GM10847 (cell line): ENCODE data around the gene ARF5.

Experiments
- POLR2A ChIP-seq: IDR thresholded peaks from 2 replicates; pipeline ENCODE4 v1.6.1; 2011; ENCODE audit not compliant: insufficient read length; ENCODE audit errors: extremely low read depth

The ARF5 gene

DNA sequence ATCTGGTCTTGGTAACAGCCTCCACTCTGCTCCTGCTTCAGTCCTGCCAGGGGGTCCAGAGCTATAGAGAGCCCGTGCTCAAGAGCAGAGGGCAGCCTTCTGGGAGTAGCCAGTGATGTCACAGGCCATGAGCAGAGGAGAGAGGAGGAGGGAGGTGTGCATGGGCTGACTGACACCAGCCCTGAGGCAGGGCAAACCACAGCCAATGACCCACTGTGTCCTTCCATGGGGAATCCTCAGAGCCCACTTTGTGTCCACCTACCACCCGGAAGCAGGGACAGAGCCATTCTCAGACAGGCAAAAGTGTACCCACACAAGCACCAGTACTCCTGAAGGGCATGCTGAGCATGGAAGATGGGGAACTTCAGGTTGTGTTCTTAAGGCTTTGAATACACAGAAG, 29.8 kb downstream of the ARF5 start, which contains the start of gene PAX4:
TSS of gene PAX4 (minus strand) at position 101 of the 400 bp plus-strand sequence. CDS start 2,214 bp downstream, outside the sequence.
- no peak for TF ChIP-seq POLR2A

DNA sequence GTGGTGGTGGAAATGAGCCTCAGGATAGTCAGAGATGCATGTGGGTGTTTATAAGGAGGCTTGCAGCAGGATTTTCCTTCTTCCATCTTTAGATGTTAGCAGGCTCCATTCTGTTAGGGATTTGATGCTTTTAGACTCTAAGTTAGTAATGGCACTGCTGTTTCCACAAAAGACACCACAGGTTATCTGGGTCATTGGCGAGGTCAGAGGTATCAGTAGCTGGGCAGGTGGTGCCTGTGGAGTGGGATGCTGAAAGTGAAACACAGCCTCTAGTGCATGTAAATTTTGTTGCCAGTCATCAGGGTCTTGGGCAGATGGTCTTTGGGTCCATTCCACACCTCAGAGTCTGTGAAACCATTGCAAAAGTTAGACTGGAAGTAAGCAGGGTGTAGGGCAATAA, 30.6 kb downstream of the ARF5 start:
- TF ChIP-seq POLR2A, result no peak

DNA sequence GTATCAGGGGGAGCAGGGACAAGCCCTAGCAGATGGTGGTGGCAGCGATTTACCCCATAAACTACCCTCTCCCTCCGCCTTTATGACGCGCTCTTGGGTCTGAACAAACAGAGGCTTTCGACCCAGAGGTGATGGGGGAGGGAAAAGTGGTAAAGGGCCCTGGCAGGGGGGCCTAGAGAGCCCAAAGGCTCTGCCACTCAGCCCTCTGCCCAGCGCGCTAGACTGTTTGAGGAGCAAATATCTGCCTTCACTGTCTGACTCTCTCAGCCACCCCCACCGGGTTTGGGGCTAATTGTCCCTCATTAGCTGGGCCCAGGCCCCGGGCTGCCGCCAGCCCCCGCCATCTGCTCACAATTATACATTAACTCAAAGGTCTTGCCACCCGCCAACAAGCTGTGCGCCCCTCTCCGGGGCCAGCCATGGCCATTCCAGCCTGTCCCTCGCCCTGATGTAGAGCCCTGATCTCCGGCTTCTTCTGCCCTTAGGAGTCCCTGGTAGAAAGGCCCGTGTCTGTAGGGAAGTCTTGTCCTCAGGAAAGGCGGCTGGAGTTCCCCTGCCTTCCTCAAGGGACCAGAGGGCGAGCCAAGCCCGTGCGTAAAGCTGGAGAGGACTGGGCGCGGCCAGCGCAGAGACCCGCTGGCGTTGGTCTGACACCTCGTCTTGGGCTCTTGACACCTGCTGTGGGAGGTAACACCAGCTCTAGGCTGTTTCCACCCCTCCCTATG, 31.6 kb downstream of the ARF5 start:
- TF ChIP-seq POLR2A, result no peak

DNA sequence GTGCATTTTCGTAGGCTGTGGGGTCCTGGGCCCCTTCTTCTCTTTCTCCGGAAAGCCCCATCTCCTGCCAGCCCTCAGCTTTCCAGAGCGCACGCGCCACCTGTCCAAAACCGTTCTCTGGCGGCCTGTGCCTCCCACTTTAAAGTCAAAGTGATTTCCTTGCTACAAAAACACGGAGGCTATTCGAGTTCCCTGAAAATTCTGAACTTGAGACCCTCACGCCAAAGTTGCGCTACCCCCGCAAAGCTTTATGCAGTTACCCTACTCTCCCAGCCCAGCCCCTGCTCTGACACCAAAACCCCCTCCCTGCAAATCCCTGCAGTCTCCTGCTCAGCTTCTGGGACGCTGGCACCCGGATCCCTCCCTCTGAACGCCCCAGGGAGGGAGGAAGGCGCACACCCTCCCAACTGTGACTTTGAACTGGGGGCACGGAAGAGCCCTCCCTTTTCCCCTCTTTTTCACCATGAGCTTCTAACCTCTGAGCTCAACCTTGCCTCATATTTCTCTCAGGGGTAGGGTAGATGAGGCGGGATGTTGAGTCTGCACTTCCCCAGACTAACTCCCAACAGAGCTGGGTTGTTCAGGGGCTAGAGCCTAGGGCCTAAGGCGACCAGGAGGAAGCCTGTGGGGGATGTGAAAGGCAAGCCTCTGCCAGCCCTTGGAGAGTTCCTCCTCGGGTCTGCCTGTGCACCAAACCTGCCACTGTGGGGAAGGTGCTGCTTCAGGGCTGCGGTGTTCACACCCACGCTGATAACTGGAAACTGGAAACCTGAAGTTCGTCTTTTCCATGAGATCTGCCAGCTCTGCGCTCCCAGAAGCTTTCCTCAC, 32.4 kb downstream of the ARF5 start:
- TF ChIP-seq POLR2A, result no peak

DNA sequence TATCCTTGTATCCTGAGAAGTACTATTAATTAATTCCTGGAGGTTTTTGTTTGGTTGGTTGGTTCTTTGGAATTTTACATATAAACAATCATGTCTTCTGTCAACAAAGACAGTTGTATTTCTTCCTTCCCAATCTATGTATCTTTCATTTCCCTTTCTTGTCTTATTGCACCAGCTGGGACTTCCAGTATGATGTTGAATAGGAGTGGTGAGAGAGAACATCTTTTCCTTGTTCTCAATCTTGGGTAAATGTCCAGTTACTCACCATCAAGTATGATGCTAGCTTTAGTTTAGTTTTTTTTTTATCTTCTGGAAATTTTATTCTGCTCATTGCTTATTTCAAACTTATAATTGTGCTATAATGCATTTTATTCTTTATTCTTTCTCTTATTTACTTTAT, 37.1 kb downstream of the ARF5 start:
- no peak for TF ChIP-seq POLR2A

DNA sequence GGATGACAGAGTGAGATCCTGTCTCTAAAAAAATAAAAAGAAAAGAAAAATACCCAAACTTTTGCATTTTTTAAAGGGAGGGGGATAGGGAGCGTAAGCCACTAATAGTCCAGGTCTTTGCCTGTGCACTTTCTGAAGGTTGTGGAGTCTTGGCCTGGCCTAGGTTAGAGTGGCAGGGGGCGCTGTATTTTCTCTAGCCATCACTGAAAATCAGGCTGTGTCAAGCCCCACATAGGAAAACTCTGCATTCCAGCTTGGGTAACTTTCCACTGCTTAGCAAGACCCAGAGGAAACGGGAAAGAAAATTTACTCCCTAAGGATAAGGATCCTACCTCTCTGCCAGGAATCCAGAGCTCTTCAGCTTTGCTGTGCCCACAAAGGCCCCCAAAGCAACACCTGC, 40.2 kb downstream of the ARF5 start:
- TF ChIP-seq POLR2A, result no peak

DNA sequence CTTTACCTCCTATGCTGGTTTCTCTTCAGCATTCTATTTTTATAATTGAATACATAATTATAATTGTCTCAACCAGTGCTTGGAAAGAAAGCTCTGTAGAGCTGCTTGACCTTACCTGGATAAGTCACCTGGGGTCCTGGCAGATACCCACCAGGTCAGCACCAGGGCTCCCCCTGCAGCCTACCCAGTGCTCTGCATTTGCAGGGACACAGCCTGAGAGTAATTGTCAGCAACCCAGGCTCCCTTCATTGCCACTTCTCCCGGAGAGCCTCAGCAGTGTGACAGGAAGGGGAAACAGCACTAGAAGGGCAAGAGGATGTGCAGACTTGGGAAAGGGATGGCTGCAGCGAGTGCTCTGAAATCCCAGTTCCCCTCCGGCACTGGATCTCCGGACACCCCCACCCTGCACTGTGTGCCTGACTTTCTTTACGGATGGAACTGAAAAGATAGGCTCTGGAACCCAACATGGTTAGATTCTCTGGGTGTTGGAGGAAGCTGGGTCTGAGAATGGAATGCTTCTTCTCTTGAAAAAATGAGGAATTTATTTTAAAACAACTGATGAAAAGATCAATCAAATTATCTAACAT, 41.1 kb downstream of the ARF5 start:
- no peak for TF ChIP-seq POLR2A

DNA sequence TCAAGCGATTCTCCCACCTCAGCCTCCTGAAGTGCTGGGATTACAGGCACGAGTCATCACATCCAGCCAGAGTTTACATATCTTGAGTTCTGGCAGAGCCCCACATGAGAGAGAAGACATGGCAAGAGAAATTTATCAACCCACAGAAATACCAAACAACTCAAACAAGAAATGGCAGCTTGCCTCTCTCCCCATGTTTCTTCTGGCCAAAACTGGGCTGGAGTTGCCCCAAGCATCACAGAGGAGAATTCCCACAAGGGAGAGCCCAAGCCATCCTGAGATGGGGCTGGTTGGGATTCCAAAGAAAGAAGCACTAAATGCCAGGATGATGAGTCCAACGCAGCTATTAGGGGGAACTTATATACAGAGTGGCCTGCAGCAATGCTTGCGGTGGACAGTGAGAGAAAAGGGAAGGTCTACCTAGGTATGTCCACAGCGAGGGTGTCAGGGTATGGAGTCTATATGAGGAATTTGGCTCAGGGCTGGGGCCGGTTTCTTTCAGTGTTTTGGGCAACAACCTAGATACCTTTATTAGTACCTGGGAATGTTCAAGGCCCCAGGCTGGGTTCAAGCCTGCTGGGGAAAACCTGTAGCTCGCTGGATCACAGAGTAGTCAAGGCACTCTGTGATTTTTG, 44.2 kb downstream of the ARF5 start:
- no peak for TF ChIP-seq POLR2A

DNA sequence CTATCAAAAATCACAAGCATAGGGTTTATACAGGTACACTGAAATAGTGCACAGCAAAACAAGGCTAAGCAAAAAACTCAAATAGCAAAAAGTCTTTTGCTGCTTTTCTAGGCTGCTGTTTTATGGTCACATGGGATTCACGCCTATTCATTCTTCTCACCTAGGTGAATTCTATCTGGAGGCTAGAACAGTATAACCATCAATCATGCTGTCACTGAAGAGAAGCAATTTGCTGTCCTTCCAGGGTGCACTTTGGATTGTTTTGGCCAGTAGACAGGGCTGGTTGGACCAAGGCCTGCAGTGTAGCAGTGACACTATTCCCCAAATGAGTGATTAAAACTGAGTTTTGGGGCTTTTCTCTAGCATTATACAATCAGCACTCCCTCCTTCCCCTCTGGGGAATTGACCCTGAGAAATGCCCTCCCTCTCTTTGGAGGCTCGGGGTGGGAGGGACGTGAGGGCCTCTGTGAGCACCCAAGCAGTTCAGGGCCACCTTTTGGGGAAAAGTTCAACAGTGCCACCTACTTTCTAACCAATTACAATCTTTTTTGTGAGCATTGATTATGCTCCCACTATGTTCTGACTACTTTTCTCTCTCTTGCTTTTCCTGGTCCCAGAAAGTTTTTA, 47.6 kb downstream of the ARF5 start:
- TF ChIP-seq POLR2A, result no peak

DNA sequence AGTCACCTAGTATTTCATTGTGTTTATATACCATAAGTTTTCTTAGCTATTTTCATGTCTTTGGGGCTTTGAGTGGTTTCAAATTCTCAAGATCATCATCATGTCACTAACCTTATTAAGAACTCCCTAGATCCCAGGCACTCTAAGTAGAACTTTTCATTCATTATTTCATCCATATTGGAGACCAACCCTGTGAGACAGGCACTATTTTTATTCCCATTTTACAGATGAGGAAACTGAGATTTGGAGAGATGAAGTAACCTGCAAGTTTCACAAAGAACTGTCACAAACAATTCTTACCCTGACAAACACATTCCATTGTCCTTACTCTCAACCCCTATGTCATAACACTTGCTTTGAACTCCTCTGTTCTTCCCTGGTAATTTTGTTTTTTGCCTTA, 50.0 kb downstream of the ARF5 start:
- no peak for TF ChIP-seq POLR2A
